Eye (tissue), 1 donor: ENCODE data around the gene TACC2.

Experiments
- DNase-seq: peaks from one replicate; pipeline ENCODE4 v3.0.0-alpha.2; 2015

The TACC2 gene

DNA sequence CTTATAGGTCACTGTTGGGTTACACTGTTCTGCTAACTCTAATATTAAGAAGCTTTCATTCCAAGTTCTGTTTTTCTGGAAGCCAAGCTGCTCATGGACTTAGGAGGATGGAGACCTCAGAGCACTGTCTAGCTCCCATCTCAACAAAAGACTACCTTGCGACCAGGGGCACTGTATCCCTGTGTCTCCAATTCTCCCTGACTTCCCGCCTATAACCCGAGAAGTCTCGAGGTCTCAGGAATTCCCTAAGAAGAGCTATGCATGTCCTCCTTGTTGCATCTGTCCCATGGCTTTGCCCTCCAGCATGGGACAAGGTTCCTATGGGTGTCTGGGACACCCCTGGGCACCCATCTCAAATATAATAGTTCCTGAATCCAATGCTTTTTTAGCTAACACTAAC is 313.4 kb downstream of the TACC2 start:
- DNase-seq: no peak

DNA sequence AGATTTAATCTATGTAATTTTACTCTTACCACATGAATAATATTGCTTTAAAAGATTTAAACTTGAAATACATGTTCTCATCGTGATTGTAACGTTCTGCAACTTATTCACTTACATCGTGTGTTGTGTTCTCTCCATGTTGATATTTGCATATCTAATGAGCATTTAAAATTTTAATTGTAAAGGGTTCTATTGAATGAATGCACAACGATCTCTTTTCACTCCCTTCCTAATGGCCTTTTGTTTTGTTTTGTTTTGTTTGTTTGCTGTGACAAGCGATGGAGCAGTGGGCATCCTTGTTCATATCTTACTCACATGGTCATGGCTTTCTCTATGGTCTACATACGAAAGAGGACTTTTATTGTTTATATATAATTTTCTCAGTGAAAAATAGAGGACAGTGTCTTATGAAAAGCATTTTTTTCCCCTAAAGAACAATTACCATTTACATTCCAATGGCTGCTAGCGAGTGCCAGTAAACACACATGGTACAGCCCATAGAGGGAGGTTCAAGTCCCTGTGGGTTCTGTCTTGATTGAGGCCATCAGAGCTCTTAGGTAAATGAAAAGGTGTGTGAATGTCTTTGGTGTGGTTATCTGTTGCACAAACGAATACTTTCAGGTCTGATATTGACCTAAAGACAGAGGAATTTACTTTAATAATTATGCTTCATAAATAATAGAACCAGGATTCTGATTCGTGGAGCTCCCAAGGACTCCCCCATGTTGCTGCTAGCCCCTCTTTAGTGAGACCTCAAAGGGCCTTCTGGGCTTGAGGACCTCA is 314.5 kb downstream of the TACC2 start:
- DNase-seq: no peak
